ENCODE results near the gene DMD. TPM values are rescaled to one million over a fixed set of nuclear protein-coding genes. Genes with fewer than 3 reads are reported as not detected.

DMD gene
- total and polyA plus RNA-seq, 2 of the 13 experiments (the other 11 are each of a cell fraction or from before 2014, with no cell fraction given): 17.6 to 25.9 TPM

DNA sequence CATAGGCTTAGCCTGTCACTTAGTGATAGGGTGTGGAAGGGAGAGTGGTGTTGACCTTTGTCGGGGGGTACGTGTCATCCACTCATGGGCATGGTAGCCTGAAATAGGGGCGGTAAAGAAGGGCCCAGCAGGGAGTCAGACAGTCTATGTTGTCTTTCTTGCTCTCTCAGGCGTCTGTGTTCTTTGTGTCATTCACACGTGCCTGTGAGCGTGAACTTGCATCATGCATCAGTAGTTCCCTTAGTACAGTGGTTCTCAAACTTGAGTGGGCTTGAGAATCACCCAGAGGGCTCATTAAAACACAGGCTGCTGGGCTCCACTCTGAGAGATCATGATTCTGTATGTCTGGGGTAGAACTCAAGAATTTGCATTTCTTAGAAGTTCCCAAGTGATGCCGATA is 1688.6 kb downstream of the DMD start:
- Histone ChIP-seq H2AFZ (ENCODE audit: low read length) (no peak overlapping the region), H3K79me2 (ENCODE audit: insufficient read depth, low read length) (no peaks in the 10 kb centered on the region), H3K9me3 (ENCODE audit: low read length) (no peaks in the 10 kb centered on the region), H3K27me3 (ENCODE audit: control insufficient read depth in 1 of 2, insufficient read depth in 2 of 2, low read length in 2 of 2) (no peaks in the 10 kb centered on the region), H4K20me1 (ENCODE audit: insufficient read depth, low read length) (no peaks in the 10 kb centered on the region), H3K36me3 (replicated peaks in 1 of 2; ENCODE audit: control insufficient read depth in 1 of 2, insufficient read depth in 2 of 2, low read length in 2 of 2) (no peaks in the 10 kb centered on the region), H3K4me1 (ENCODE audit: insufficient read depth, low read length) (no peaks in the 10 kb centered on the region), H3K4me2 (ENCODE audit: low read depth, low read length) (no peak overlapping the region), H3K9ac (ENCODE audit: insufficient read depth, low read depth, low read length) (no peak overlapping the region), H3K27ac (ENCODE audit: extremely low read length, insufficient read depth, low read length) (no peak overlapping the region), H3K4me3 (replicated peaks in 1 of 3; ENCODE audit: insufficient read depth in 1 of 3, low read depth in 2 of 3, low read length in 3 of 3) (no peak overlapping the region)
- no peak for DNase-seq (ENCODE audit: low spot score)
- WGBS (ENCODE audit: low lambda C conversion rate): 40% methylated on average over 1 of the region's 7 CpGs
- TF ChIP-seq HMG20B (CRISPR knock-in tag; conservative IDR thresholded peaks at IDR 0.05) (no peak), ATF7-NPFF (CRISPR knock-in tag; IDR thresholded peaks at IDR 0.05; ENCODE audit: low read depth) (no peak), ZBTB26 (CRISPR knock-in tag; IDR thresholded peaks at IDR 0.05; ENCODE audit: borderline replicate concordance) (no peak), CEBPG (CRISPR knock-in tag; IDR thresholded peaks at IDR 0.05) (no peak)
- in situ Hi-C loops (cut with HindIII; ENCODE audit: extremely low pct_ligation_motif_present, low pct_unique_long_range_greater_than_20kb) (no loop called here), intact Hi-C loops (cut with micrococcal nuclease; ENCODE audit: unreplicated experiment) (no loop called here)
- no peak for FAIRE-seq
- ATAC-seq: no peak
- CTCF ChIA-PET (ENCODE audit: low intra/inter-chr PET ratio, low total read pairs): no interaction called here
- no TSS peak for BruUV-seq (replicated peaks)
- POLR2A ChIA-PET: no interaction called here

GRCh38 chrX:31521941-31522340 is 1689.4 kb downstream of the DMD start:
- intact Hi-C loops (cut with micrococcal nuclease; ENCODE audit: unreplicated experiment): no loop called here
- H3K9ac ChIP-seq (ENCODE audit: insufficient read depth, low read depth, low read length): no peak overlapping the region
- no peak for TF ChIP-seq SMAD3 (CRISPR knock-in tag; IDR thresholded peaks at IDR 0.05)
- TF ChIP-seq CERS6 (CRISPR knock-in tag; IDR thresholded peaks at IDR 0.05): no peak
- no peak for TF ChIP-seq ZNF687 (CRISPR knock-in tag; IDR thresholded peaks at IDR 0.05)
- TF ChIP-seq SAFB2 (CRISPR knock-in tag; IDR thresholded peaks at IDR 0.05; ENCODE audit: borderline replicate concordance, low read depth): no peak
- no peak for TF ChIP-seq POGZ (CRISPR knock-in tag; IDR thresholded peaks at IDR 0.05)
- TF ChIP-seq, protein P1, sequence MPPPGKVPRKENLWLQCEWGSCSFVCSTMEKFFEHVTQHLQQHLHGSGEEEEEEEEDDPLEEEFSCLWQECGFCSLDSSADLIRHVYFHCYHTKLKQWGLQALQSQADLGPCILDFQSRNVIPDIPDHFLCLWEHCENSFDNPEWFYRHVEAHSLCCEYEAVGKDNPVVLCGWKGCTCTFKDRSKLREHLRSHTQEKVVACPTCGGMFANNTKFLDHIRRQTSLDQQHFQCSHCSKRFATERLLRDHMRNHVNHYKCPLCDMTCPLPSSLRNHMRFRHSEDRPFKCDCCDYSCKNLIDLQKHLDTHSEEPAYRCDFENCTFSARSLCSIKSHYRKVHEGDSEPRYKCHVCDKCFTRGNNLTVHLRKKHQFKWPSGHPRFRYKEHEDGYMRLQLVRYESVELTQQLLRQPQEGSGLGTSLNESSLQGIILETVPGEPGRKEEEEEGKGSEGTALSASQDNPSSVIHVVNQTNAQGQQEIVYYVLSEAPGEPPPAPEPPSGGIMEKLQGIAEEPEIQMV (CRISPR knock-in tag; IDR thresholded peaks at IDR 0.05; ENCODE audit: low read depth): no peak
- TF ChIP-seq ZFP37 (CRISPR knock-in tag; IDR thresholded peaks at IDR 0.05; ENCODE audit: borderline replicate concordance): no peak
- DNase-seq (ENCODE audit: low spot score) (no peak), FAIRE-seq (no peak), ATAC-seq (no peak)
- H3K79me2 ChIP-seq (ENCODE audit: insufficient read depth, low read length): no peaks in the 10 kb centered on the region
- BruUV-seq (replicated peaks): no TSS peak
- H3K27ac ChIP-seq (ENCODE audit: extremely low read length, insufficient read depth, low read length): no peak overlapping the region
- in situ Hi-C loops (cut with HindIII; ENCODE audit: extremely low pct_ligation_motif_present, low pct_unique_long_range_greater_than_20kb): no loop called here
- POLR2A ChIA-PET: no interaction called here
- no peak overlapping the region for H3K4me3 ChIP-seq (replicated peaks in 1 of 3; ENCODE audit: insufficient read depth in 1 of 3, low read depth in 2 of 3, low read length in 3 of 3)
- WGBS (ENCODE audit: low lambda C conversion rate): 42% methylated on average over 3 of the region's 3 CpGs
- no peaks in the 10 kb centered on the region for H3K27me3 ChIP-seq (ENCODE audit: control insufficient read depth in 1 of 2, insufficient read depth in 2 of 2, low read length in 2 of 2)
- H4K20me1 ChIP-seq (ENCODE audit: insufficient read depth, low read length): no peaks in the 10 kb centered on the region
- CTCF ChIA-PET (ENCODE audit: low intra/inter-chr PET ratio, low total read pairs): no interaction called here
- no peak overlapping the region for H3K4me2 ChIP-seq (ENCODE audit: low read depth, low read length)
- no peak overlapping the region for H2AFZ ChIP-seq (ENCODE audit: low read length)
- no peaks in the 10 kb centered on the region for H3K4me1 ChIP-seq (ENCODE audit: insufficient read depth, low read length)
- no peaks in the 10 kb centered on the region for H3K9me3 ChIP-seq (ENCODE audit: low read length)
- H3K36me3 ChIP-seq (replicated peaks in 1 of 2; ENCODE audit: control insufficient read depth in 1 of 2, insufficient read depth in 2 of 2, low read length in 2 of 2): no peaks in the 10 kb centered on the region

All from HepG2 (cell line).